Hypothalamus (tissue), 51 donors: Measurements from ENCODE around the gene MTUS2.
"Not testable (repeated sequence)": the region's sequence is repeated elsewhere in the genome, so short reads cannot be mapped to it uniquely, and the experiment has no call there.

Experiments used
- DNase-seq, 51 donors: peaks; one replicate each; lab custom pipeline; 2025; lab: John Stamatoyannopoulos, UW

The MTUS2 gene

DNA sequence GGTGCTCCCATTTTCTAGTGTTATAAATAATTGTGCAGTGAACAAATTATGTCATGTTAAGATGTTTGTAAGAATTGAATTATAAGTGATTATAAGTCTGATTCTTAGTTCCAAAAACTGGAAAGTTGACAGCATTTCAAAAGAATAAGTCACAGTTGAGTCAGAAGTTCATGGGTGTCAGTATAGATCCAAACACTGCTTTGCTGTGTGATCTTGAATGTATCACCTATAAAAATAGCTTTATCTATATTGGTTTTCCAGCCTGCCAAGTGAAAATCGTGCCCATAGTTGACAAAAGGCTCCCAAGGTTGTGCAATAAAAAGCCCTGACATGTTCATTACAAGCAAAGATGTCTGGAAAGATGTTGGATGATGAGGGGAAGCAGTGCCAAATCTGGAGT, 336.0 kb downstream of the MTUS2 start:
- no peak for DNase-seq

DNA sequence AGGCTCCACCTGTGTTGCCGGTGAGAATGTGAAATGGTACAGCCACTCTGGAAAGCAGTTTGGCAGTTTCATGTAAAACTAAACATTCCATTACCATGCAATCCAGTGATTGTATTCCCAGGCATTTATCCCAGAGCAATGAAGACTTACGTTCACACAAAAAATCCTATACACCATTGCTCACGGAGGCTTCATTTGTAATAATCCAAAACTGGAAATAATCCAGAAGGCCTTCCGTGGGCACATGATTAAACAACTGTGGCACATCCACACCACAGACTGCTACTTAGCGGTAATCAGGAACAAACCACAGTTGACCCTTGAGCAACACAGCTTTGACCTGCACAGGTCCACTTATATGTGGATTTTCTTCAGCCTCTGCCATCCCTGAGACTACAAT, 339.7 kb downstream of the MTUS2 start:
- no peak for DNase-seq

DNA sequence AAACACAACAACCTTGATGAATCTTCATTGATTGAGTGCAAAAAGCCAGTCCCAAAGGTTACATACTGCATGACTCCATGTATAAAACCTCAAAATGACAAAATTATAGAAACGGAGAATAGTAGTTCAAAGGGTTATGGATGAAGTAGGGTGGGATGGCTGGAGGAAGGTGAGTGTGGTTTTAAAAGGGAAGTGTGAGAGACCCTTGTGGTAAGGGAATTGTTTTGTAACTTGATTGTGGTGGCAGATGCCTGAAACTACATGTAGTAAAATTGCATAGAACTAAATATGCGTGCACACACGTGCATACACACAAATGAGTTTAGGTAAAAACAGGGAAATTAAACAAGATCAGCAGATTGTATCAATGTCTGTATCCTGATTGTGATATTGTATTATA, 340.7 kb downstream of the MTUS2 start:
- DNase-seq: no peak

DNA sequence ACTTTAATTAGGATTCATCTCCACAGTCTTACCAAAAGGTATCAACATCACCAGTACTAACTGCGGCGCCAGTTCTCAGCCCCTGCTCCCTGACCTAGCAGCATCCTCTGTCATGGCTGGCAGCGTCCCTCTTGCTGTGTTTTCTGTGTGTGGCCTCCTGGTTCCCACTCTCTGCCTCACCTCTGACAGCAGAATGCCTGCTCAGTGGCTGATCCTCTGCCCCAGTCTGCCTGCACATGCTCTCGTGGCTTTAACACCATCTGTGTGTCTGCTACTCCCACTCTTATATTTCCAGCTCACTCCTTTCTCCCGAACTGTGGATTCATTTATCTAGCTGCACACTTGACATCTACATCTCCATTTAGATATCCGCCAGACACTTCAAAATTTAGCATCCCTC, 341.5 kb downstream of the MTUS2 start:
- DNase-seq: no peak

DNA sequence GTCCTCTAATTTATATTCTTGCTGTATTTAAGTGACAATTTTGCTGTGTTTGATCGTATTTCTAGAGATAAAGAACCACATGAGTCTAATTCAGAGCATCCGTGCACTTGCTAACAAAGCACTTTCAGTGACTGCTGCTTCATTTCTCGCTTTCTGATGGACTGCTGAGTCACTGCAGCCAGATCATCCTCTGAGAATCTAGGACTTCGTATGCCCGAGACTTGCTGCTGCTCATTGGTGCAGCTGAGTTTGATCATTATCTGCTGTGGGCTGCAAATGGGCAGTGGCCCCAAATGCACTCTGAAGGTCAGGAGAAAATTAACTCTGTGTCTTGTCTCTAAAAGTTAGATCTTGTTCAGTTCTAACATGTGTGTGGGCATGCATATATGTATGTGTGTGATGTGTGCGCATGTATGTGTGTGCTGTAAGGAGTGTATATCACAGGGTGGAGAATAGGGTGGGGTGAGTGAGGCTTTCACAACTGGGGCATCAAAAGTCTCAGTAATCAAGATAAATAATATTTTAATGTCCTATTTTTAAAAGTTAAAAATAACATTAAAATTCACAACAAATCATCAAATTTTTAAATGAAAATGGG, 342.6 kb downstream of the MTUS2 start:
- DNase-seq: peak in 8 of 51 donors; percentile 0 to 18 (median 6)

DNA sequence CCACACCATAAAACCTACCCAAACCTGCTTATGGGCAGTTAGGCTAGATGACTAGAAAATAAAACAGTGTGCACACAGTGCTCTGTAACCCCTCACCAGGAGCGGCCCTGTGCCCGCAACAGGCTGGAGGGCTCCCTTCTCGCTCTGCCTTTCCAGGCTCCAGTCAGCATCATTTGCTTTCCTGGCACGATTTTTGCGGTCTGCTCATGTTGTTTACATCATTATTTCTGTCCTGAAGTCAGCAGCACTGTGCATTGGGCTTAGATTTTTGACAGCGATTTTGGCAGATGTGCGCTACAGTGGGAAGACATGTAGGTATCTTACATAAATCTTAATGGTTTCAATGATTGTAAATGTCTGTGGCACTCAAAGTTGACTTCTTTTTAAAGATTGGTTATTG, 344.0 kb downstream of the MTUS2 start:
- no peak for DNase-seq

DNA sequence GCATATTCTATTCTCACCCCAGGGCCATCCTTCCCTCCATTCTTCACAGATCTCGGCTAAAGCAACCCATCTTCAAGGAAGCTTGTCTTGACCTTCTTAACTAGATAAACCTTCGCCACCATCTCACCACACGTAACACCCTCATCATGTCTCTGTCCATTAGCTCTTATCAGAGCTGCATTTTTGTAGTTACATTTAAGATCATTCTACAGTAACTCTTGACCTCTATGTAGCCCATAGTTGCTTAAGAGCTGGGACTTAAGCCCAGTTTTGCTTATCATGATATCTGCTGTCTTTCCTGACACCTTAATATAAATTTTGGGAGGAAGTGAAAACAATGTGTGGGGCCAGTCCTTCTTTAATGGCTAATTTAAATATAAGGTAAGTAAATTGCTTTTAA, 345.1 kb downstream of the MTUS2 start:
- DNase-seq: no peak

DNA sequence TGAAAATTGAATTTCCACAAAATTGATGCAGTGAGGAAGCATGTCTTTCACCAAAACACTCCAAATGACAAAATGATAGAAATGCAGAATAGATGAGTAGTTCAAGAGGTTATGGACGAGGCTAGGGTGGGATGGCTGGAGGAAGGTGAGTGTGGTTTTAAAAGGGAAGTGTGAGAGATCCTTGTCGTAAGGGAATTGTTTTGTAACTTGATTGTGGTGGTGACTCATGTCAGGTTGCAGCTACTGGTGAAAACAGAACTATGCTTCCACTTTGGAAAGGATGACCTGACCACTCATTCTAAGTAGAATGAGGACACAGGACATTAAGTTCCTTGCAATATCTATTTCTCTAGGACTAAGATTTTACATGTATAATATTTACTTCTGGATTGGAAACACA, 345.7 kb downstream of the MTUS2 start:
- no peak for DNase-seq

DNA sequence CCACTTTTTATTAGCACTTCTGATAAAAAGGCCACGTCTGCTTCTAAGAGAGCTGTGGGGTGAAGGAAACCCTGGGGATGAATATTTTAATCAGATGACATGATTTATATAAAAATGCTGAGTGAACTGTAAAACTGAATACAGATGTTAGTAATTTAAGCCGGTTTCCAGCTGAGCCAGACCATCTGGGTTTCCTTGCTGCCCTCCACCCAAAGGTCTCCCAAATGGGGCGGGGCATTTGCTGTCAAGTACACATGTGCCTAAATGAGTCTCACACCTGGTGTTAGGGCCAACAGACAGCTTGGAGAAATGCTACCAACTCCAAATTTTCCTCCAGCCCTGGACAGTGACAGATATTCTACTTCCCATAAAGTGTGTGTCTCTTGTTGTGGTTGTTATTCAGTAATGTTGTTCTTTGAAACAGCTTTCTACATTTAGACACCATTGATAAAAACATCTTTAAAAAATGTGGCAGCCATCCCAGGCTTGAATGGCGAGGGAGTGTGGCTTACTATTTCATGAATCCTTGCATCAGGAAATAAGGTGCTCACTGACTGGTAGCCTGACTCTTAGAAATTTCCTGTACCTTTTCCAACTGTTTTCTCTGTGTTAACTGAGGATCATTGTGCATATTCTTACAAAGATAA, 350.4 kb downstream of the MTUS2 start:
- no peak for DNase-seq

DNA sequence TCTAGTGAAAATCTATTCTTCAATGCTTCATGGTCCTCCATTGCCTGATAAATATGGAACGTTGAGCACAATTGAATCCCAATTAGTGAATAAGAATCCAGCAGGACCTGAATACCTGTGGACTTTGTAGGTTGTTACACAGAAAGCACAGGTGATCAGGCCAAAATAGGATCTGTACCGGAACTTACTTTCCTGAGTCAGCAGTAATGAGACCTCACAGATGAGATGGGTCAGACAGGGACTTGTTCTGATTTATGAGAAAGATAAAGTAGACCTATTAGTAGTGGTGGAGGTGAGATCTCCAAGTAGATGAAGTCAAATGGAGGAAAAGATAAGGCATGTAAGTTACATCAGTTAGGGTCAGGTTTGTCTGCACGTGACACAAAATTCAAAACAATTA, 351.1 kb downstream of the MTUS2 start:
- no peak for DNase-seq

DNA sequence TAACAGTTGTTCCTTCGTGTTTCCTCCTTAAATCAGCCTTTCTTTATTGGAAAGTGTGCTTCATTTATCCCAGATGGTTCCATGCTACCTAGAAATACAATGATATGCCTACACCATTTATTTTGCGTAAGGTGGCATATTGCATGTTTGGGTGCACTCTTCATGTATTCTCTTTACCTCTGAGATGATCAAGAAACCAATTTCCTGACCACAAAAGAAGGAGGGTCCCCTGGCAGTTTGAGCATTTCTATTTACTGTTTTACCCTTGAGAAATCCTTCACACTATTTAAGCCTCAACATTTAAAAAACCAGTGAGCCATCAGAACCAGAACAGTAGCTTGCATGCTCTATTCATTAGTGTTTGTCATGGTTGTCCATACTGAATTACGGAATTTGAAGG, 354.0 kb downstream of the MTUS2 start:
- DNase-seq: no peak

DNA sequence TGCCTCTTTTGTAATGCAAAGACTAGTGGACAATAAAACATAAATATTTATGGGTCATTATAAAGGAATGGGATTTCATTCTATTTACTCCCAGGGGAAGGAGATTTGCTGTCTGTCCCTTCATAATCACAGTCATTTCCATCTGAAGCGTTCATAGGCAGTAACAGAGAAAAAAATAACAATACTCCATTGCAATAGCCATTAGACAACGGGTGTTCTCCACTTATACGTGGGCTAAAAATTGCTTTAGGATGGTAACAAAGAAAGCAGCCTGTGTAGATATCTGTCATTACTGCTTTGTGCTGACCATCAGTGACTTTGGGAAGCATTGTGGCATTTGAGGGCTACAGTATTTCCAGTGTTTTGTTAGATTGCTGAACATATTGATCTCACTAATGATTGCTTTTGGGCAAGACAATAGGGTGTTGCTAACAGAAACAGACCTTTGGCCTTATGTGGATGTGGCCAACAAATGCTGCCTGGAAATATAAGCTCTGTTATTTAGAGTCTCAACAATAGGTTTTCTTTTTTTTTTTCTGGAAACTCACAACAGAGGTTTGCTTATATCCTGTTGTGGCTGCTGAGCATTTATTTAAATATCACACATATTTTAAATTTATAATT, 355.2 kb downstream of the MTUS2 start:
- no peak for DNase-seq

DNA sequence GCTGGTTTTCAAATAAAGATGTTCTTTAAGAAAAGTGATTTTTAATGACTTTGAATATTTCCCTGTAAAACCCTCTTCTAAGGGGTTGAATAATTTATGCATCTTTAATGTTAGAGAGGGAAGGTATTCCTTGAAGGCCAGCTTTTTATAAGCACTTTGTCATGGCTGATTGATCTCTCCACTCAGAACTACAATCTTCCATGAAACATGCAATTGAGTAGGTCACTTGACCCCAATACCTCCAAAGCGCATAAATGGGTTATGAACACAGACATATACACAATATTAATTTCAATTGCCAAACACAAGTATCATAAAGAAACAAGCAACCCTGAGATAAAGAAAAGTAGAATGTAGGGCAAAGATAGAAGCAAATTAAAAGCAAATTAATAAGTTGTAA, 359.9 kb downstream of the MTUS2 start:
- DNase-seq: no peak

DNA sequence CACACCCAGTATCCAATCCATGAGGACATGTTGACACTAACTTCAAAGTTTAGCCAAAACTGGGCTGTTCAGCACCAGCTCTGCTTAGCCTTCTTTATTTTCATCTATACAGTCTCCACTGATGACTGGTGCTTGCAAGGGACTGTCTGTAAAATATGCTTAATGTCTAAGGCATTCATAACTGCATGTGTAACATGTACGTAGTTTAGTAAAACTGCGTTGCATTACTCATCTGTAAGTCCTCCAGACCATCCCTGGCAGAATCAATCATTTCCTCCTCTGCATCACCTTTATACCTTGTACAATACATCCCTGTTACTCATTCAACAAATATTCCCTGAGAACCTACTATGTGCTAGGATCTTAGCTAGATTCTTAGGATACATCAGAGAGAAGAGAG, 362.1 kb downstream of the MTUS2 start:
- no peak for DNase-seq

DNA sequence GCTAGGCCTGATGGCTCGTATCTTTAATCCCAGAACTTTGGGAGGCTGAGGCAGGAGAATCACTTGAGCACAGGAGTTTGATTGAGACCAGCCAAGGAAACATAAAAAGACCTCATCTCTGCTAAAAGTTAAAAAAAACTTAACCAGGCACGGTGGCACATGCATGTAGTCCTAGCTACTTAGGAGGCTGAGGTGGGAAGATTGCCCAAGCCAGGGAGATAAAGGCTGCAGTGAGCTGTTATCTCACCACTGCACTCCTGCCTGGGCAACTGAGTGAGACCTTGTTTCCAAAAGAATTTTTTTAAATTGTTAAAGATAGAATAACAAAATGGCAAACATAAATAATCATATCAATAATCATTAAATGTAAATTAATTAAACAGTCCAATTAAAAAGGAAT, 365.8 kb downstream of the MTUS2 start:
- DNase-seq: no peak

DNA sequence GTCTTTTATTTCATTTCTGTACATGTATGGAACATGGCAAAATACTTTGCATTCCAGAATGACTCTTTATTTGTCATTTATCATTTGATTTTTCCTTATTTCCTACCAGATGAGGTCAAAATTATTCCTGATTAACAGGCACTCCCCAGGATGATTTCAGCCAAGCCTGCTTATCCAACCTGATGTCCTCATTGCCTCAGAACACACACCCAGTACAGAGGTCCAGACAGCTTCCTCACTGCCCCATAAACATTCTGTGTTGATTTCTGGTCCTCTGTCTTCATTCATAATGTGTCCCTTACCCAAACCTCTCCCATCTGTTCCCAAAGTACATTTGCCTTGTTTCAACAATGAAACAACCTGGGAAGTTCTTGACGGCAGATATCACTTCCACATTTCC, 367.4 kb downstream of the MTUS2 start:
- no peak for DNase-seq

DNA sequence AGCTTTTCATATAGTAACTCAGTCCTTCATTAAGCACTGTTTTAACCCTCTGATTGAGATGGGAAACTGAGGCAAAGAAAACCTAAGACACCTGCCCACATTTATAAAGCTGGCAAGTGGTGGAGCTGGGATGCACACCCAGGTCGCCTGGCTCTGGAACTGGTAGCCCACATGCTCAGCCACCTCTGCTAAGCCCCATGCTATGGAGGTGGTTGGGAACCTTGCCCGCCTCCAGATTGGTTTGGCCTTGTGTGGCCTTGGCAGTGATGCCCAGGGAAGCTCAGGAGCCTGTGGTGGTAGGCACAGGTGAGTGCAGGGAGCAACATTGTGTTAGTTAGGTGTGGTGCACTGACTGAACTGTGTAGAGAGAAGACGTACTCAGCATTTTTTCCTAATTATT, 370.2 kb downstream of the MTUS2 start:
- DNase-seq: no peak

DNA sequence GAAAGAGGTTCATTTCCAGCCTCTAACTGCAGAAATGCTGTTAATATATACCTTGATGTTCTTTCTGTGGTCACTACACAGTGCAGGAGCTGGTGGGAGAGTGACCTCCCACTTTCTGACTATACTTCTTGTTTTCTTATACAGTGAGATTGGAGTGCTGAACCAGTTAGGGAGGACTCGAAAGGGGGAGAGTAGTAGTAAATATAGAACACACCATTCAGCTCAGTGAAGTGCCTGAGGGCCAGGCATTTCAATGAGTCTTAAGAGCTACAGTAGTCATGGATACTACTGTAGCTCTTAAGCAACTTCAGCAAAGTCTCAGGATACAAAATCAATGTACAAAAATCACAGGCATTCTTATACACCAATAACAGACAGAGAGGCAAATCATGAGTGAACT, 372.9 kb downstream of the MTUS2 start:
- no peak for DNase-seq

DNA sequence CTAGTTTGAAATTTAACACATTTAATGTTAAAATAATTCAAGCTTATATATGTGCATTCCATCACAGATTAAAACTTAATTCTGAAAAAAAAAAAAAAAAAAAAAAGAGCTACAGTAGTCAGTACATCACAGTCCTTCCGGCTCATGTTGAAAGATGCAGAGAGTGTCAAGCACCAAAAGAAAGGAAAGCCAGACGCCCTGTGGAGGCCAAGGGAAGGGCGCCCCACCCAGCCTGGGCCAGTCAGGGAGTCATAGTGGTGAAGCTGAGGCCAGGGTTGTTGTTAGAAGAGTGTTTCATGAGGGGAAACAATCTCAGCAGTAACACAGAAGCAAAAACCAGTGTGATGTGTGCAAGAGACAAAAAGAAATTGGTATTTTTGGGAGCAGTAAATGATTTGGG, 375.3 kb downstream of the MTUS2 start:
- no peak for DNase-seq

DNA sequence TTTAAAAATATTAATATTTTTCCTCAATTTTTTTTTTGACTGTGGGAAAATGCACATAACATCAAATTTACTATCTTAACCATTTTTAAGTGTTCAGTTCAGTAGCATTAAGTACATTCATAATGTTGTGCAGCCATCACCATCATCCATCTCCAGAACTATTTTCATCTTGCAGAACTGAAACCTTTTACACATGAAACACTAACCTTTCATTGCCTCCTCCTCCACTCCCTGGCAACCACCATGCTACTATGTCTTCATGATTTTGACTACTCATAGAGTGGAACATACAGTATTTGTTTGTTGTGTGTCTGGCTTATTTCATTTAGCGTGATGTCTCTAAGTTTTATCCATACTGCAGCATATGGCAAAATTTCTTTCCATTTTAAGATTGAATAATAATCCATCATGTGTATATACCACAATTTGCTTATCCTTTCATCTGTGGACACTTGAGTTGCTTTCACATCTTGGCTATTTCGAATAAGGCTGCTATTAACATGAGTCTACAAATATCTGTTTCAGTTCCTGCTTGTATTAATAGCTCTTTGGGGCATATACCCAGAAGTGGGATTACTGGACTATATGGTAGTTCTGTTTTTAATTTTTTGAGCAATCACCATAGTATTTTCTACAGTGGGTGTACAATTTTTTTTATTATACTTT, 376.4 kb downstream of the MTUS2 start:
- DNase-seq: no peak

DNA sequence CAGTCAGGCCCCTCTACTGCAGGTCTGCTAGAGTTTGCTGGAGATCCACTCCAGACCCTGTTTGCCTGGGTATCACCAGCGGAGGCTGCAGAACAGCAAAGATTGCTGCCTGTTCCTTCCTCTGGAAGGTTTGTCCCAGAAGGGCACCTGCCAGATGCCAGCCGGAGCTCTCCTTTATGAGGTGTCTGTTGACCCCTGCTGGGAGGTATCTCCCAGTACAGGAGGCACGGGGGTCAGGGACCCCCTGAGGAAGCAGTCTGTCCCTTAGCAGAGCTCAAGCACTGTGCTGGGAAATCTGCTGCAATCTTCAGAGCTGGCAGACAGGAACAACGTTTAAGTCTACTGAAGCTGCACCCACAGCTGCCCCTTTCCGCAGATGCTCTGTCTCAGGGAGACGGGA, 382.6 kb downstream of the MTUS2 start:
- not testable (repeated sequence) for DNase-seq

DNA sequence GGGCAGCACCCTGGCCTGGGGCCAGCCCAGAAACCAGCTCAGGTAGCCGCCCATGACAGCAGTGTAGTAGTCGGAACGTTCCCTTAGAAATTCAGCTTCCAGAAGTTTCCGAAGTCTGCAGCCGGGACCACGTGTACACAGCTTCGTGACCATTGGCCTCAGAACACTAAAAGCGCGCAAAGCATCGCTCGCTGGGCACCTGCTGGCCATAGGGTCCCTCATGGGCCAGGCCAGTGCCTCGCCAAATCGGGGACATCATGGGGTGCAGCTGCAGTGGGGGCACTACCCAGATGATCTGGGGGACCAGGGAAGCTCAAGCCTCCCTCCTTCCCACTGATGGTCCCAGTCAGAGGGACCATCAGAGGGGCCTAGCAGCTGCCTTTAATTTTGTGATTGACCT, 384.5 kb downstream of the MTUS2 start:
- no peak for DNase-seq
